Myocyte (in vitro differentiated cells): Measurements from ENCODE around the gene KIAA1549. TPM values are rescaled to one million over a fixed set of nuclear protein-coding genes. Genes with fewer than 3 reads are reported as not detected.
"Not testable (repeated sequence)": the region's sequence is repeated elsewhere in the genome, so short reads cannot be mapped to it uniquely, and the experiment has no call there.

Experiments used
- DNase-seq: peaks from one replicate; pipeline ENCODE4 v3.0.0-alpha.2; 2012; ENCODE audit warnings: low read depth
- polyA plus RNA-seq: library from polyadenylated mRNA; unstranded; fragments of >200 nt; gene quantifications from one replicate; pipeline ENCODE4 v1.2.1, GENCODE V29; 2012; ENCODE audit warnings: missing spikeins
- total RNA-seq: library from RNA; depleted of rRNA; stranded (reverse); fragments of >200 nt; gene quantifications from 2 replicates; pipeline ENCODE4 v1.2.3, GENCODE V29; 2014

Gene KIAA1549
- total RNA-seq: 11.9 and 16.0 TPM in 2 replicates
- 15.0 TPM for polyA plus RNA-seq

- peak; percentile 84 for DNase-seq
These were observed at the start of gene KIAA1549 for GRCh38 chr7:138981332-138982203. Gene KIAA1549 (minus strand): TSS chr7:138981389. CDS start chr7:138981269, 120 bp downstream.

- DNase-seq: no peak
These were observed 48.2 kb upstream of the KIAA1549 start for GRCh38 chr7:139029353-139029752.

GRCh38 chr7:139026551-139026950 is 45.4 kb upstream of the KIAA1549 start:
- DNase-seq: no peak

GRCh38 chr7:139025861-139026260 is 44.7 kb upstream of the KIAA1549 start:
- not testable (repeated sequence) for DNase-seq

GRCh38 chr7:139023076-139023475 is 41.9 kb upstream of the KIAA1549 start:
- no peak for DNase-seq

- no peak for DNase-seq
These were observed 41.1 kb upstream of the KIAA1549 start for GRCh38 chr7:139022286-139022685.

- no peak for DNase-seq
These were observed 37.7 kb upstream of the KIAA1549 start for GRCh38 chr7:139018910-139019309.

GRCh38 chr7:139016931-139017511 is 35.8 kb upstream of the KIAA1549 start:
- peak; percentile 82 for DNase-seq

- DNase-seq: peak; percentile 40
These were observed 30.2 kb upstream of the KIAA1549 start for GRCh38 chr7:139011373-139011772.

- DNase-seq: no peak
These were observed 23.3 kb upstream of the KIAA1549 start for GRCh38 chr7:139004321-139005090.

GRCh38 chr7:138999414-138999813 is 18.2 kb upstream of the KIAA1549 start:
- DNase-seq: no peak

GRCh38 chr7:138992052-138992531 is 10.9 kb upstream of the KIAA1549 start:
- peak; percentile 100 for DNase-seq

- no peak for DNase-seq
These were observed 6.5 kb upstream of the KIAA1549 start for GRCh38 chr7:138987686-138988085.

- no peak for DNase-seq
These were observed 1.0 kb upstream of the KIAA1549 start for GRCh38 chr7:138982204-138982623.

GRCh38 chr7:138980563-138981291 is 462 bp downstream of the KIAA1549 start:
- DNase-seq: peak; percentile 38

- DNase-seq: peak; percentile 34
These were observed 1.1 kb downstream of the KIAA1549 start for GRCh38 chr7:138979988-138980562.

- DNase-seq: no peak
These were observed 1.8 kb downstream of the KIAA1549 start for GRCh38 chr7:138979226-138979979.

- DNase-seq: peak; percentile 55
These were observed 2.5 kb downstream of the KIAA1549 start for GRCh38 chr7:138978541-138979184.

GRCh38 chr7:138976161-138976560 is 5.0 kb downstream of the KIAA1549 start:
- DNase-seq: peak; percentile 54
